ENCODE results near the gene SRSF3. TPM values are rescaled to one million over a fixed set of nuclear protein-coding genes. Genes with fewer than 3 reads are reported as not detected.
"Not testable (repeated sequence)": the region's sequence is repeated elsewhere in the genome, so short reads cannot be mapped to it uniquely, and the experiment has no call there.

Gene SRSF3
- total RNA-seq, 2 donors from 2014 or later, result 638 to 646 TPM

- no peak overlapping the region for H3K27ac Mint-ChIP-seq
- H3K9me3 ChIP-seq (ENCODE audit: control insufficient read depth, low read length, poor library complexity, severe bottlenecking), result no peaks in the 10 kb centered on the region
- DNase-seq, result no peak
- H3K4me3 Mint-ChIP-seq, result no peak overlapping the region
- H3K4me1 Mint-ChIP-seq, result no peaks in the 10 kb centered on the region
- no peak for ATAC-seq
- H3K27me3 Mint-ChIP-seq, result no peaks in the 10 kb centered on the region
- no peaks in the 10 kb centered on the region for H3K36me3 Mint-ChIP-seq (ENCODE audit: low read depth)
Measured at GRCh38 chr6:36642913-36643817, 49.0 kb downstream of the SRSF3 start.

- no peak for ATAC-seq
- H3K36me3 Mint-ChIP-seq (ENCODE audit: low read depth), result no peaks in the 10 kb centered on the region
- no peak overlapping the region for H3K27ac Mint-ChIP-seq
Measured at GRCh38 chr6:36643977-36644376, 49.8 kb downstream of the SRSF3 start.

DNA sequence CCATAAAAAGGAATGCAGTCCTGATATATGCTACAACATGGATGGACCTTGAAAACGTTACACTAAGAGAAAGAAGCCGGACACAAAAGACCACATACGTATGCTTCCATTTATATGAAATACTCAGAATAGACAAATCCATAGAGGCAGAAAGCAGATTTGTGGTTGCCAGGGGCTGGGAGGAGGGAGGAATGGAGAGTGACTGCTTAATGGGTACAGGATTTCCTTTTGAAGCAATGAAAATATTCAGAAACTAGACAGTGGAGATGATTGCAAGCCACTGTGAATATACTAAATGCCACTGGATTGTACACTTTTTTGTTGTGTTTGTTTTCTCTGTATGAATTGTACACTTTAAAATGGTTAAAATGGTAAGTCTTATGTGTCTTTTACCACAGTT is 54.9 kb downstream of the SRSF3 start:
- ATAC-seq, result no peak
- Mint-ChIP-seq H3K4me1 (no peaks in the 10 kb centered on the region), H3K27ac (no peak overlapping the region), H3K36me3 (ENCODE audit: low read depth) (no peaks in the 10 kb centered on the region), H3K4me3 (no peak overlapping the region), H3K27me3 (peaks cover 26% of the 10 kb centered on the region)
- no peaks in the 10 kb centered on the region for H3K9me3 ChIP-seq (ENCODE audit: control insufficient read depth, low read length, poor library complexity, severe bottlenecking)
- no peak for DNase-seq

More at GRCh38 chr6:36643977-36644376, 49.8 kb downstream of the SRSF3 start:
- H3K9me3 ChIP-seq (ENCODE audit: control insufficient read depth, low read length, poor library complexity, severe bottlenecking), result no peaks in the 10 kb centered on the region
- no peak for DNase-seq
- Mint-ChIP-seq H3K4me3 (no peak overlapping the region), H3K27me3 (no peaks in the 10 kb centered on the region), H3K4me1 (no peaks in the 10 kb centered on the region)

DNA sequence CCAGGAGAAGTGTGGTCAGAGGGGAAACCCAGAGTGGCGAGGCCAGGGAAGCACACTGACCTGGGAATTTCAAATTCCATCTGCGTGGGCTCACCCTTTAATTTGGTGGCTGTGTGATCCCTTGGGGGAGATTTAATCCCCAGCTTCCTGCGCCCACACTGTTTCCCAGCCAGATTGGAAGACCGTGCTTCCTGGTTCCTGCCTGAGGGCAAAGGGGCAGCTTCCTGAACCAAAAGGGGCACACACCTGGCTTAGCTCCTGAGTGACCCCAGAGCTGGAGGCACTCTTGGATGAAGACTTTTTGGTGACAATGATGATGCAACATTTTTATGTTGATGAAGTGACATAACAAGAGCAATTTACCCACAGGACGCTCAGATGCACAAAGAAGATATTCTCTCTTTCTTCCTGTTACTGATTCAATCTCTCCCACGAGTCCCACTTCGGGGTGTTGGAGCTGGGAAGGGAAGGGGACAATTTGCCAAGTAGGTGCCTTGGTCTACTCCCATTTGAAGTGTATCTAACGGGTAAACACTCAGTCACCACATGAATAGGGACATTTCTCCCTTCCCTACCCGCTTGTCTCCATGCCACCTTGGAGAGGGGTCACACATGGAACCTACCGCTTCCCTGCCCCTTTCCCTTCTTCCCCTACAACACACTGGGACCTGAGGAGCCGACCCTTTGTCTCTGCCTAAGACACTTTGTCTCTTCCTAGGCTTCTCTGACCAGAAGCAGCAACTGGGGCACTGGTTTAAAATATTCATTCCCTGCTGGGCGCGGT is 55.7 kb downstream of the SRSF3 start:
- Mint-ChIP-seq H3K4me1 (no peaks in the 10 kb centered on the region), H3K27ac (no peak overlapping the region), H3K27me3 (peaks cover 32% of the 10 kb centered on the region), H3K4me3 (no peak overlapping the region), H3K36me3 (ENCODE audit: low read depth) (no peaks in the 10 kb centered on the region)
- no peaks in the 10 kb centered on the region for H3K9me3 ChIP-seq (ENCODE audit: control insufficient read depth, low read length, poor library complexity, severe bottlenecking)
- DNase-seq (no peak), ATAC-seq (no peak)

GRCh38 chr6:36650848-36651478 is 56.8 kb downstream of the SRSF3 start:
- H3K36me3 Mint-ChIP-seq (ENCODE audit: low read depth), result no peaks in the 10 kb centered on the region
- peaks cover 40% of the 10 kb centered on the region for H3K27me3 Mint-ChIP-seq
- H3K27ac Mint-ChIP-seq, result no peak overlapping the region
- ATAC-seq (peak; percentile 35), DNase-seq (no peak)
- no peak overlapping the region for H3K4me3 Mint-ChIP-seq
- H3K4me1 Mint-ChIP-seq, result no peaks in the 10 kb centered on the region
- H3K9me3 ChIP-seq (ENCODE audit: control insufficient read depth, low read length, poor library complexity, severe bottlenecking), result no peaks in the 10 kb centered on the region

DNA sequence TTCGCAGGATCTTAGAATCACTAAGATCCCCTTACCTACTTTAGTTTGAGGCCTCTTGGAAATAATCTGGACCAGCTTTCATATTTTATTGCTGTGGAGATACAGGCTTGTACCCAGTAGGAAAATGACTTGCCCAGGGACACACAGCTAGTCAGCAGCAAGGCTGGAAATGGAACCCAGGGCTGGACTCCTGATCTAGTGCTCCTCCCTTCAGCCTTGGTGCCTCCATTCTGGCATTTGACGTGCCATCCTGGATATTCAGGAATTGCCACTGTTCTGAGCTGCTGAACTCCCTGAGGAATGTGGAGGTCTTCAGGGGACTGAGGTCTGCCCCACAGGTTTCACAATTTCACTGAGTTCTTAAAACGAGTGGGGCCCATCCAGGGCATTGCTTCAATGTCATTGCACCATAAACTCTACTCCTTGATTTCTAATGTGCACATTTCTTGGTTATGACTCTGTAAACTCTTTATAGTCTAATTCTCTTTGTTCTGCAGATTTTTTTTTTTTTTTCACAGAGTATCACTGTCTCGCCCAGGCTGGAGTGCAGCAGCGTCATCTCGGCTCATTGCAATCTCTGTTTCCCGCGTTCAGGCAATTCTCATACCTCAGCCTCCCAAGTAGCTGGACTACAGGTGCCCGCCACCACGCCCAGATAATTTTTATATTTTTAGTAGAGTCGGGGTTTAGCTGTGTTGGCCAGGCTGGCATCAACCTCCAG is 57.7 kb downstream of the SRSF3 start:
- Mint-ChIP-seq H3K4me1 (no peaks in the 10 kb centered on the region), H3K27me3 (peaks cover 47% of the 10 kb centered on the region), H3K27ac (no peak overlapping the region), H3K4me3 (no peak overlapping the region), H3K36me3 (ENCODE audit: low read depth) (no peaks in the 10 kb centered on the region)
- no peak for DNase-seq
- no peak for ATAC-seq
- H3K9me3 ChIP-seq (ENCODE audit: control insufficient read depth, low read length, poor library complexity, severe bottlenecking), result no peaks in the 10 kb centered on the region

DNA sequence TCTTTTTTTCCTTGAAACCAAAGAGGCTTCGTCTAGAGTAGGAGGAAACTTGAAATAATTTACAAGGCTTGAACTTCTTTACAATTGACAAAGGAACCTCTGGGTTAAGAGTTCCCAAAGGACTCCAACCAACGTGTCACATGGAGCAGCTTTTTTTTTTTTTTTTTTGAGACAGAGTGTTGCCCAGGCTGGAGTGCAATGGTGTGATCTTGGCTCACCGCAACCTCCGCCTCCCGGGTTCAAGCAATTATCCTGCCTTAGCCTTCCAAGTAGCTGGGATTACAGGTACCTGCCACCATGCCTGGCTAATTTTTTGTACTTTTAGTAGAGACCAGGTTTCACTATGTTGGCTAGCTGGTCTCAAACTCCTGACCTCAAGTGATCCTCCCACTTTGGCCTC is 60.3 kb downstream of the SRSF3 start:
- H3K9me3 ChIP-seq (ENCODE audit: control insufficient read depth, low read length, poor library complexity, severe bottlenecking); H3K4me3 Mint-ChIP-seq; H3K36me3 Mint-ChIP-seq (ENCODE audit: low read depth); DNase-seq; H3K27ac Mint-ChIP-seq; ATAC-seq; H3K4me1 Mint-ChIP-seq: not testable (repeated sequence)
- peaks cover 65% of the 10 kb centered on the region for H3K27me3 Mint-ChIP-seq

Other genes starting within 250 kb of the SRSF3 start
- gene ETV7, start 206.7 kb upstream of the SRSF3 start, total RNA-seq, result 1 to 10 TPM in 1 of 2 donors, under 1 TPM in 1; 0.37 to 2.6 TPM
- gene PXT1, start 151.5 kb upstream of the SRSF3 start, total RNA-seq, result under 1 TPM; 0.30 to 0.60 TPM
- gene KCTD20, start 151.4 kb upstream of the SRSF3 start, total RNA-seq, result 10 to 100 TPM; 31.3 to 54.1 TPM
- 10 to 100 TPM; 85.0 to 85.5 TPM for gene STK38, start 46.9 kb upstream of the SRSF3 start, total RNA-seq
- gene CDKN1A, start 84.4 kb downstream of the SRSF3 start, total RNA-seq, result 100 to 1,000 TPM; 180 to 255 TPM
- under 1 TPM; 0.21 to 0.77 TPM for gene RAB44, start 103.5 kb downstream of the SRSF3 start, total RNA-seq
- gene CPNE5, start 245.1 kb downstream of the SRSF3 start, total RNA-seq, result 10 to 100 TPM in 1 of 2 donors, 1 to 10 TPM in 1; 5.5 to 16.0 TPM